Measurements from ENCODE around the gene SHROOM2. TPM values are rescaled to one million over a fixed set of nuclear protein-coding genes. Genes with fewer than 3 reads are reported as not detected.

Gene SHROOM2
- total RNA-seq, 1 donor, result 4.3 TPM

DNA sequence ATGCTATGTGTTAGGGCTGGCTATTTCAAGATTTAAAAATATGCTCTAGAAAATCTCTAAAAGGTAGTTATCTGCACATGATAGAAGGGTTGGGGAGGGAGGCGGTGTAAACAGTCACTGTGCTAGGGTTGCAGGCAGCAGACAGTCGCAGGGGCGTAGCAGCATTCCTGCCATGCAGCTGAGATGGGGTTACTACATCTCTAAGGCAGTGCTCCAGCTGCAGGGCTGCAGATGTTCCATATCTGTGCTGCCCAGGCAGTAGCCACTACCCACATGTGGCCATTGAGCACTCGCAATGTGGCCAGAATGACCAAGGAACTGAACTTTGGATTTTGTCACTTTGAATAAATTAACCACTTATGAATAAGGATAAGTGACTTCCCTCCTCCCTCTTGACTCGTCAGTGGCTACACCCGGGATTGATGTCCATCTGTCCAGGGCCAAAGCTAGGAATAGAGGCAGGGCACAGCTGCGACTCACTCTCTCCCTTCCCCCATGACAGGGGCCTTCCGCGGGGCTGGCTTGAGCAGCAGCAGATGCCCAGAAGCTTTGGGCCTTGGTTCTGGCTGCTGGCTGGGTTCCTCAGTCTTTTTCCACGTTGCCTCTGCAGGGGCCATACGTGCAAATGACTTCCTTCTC, 101.5 kb downstream of the SHROOM2 start:
- DNase-seq (ENCODE audit: low read depth), result no peak
- TF ChIP-seq, protein P1, sequence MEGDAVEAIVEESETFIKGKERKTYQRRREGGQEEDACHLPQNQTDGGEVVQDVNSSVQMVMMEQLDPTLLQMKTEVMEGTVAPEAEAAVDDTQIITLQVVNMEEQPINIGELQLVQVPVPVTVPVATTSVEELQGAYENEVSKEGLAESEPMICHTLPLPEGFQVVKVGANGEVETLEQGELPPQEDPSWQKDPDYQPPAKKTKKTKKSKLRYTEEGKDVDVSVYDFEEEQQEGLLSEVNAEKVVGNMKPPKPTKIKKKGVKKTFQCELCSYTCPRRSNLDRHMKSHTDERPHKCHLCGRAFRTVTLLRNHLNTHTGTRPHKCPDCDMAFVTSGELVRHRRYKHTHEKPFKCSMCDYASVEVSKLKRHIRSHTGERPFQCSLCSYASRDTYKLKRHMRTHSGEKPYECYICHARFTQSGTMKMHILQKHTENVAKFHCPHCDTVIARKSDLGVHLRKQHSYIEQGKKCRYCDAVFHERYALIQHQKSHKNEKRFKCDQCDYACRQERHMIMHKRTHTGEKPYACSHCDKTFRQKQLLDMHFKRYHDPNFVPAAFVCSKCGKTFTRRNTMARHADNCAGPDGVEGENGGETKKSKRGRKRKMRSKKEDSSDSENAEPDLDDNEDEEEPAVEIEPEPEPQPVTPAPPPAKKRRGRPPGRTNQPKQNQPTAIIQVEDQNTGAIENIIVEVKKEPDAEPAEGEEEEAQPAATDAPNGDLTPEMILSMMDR (IDR thresholded peaks at IDR 0.05; ENCODE audit: insufficient read depth, low read depth, low read length), result no peak
- no peak overlapping the region for H3K4me3 ChIP-seq (ENCODE audit: low read depth, low read length)

DNA sequence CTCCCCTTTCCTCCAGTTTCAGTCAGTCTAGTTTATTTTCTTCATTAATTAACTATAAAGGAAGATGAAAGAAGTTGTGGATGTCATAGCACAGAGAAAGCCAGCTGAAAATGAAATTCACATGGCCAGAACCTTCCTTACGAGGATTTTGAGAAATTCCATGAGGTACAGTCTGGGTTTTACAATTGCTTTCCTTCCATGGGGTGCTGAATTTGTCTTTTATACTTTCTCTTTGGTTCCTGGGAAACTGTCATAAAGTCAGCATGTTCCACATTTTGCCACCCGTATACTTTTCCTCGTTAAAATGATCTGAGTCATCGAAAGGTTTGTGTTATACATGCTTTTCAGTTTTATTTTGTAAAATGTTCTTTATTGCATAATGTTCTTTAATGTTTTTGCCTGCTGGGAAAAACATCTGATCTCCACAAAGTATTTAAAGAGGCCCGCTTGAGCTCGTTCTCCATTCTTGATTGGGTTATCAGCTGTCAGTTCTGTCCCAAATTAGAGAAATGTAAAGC, 102.8 kb downstream of the SHROOM2 start:
- no peak overlapping the region for H3K4me3 ChIP-seq (ENCODE audit: low read depth, low read length)
- DNase-seq (ENCODE audit: low read depth), result peak; percentile 77
- TF ChIP-seq, protein P1 (IDR thresholded peaks at IDR 0.05; ENCODE audit: insufficient read depth, low read depth, low read length), result no peak

DNA sequence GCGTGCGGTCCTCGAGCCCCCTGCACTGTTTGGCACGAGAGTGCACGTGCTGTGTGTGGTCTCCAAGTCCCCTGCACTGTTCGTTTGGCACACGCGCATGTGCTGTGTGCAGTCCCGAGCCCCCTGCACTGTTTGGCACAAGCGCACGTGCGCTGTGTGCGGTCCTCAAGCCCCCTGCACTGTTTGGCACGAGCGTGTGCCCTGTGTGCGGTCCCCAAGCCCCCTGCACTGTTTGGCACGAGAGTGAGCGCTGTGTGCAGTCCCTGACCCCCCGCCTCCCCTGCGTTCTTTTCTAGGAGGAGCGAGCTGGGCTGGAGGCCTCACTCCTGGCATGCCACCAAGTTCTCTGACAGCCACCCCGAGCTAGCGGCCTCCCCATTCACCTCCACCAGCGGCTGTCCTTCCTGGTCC, 104.5 kb downstream of the SHROOM2 start:
- no peak for DNase-seq (ENCODE audit: low read depth)
- no peak overlapping the region for H3K4me3 ChIP-seq (ENCODE audit: low read depth, low read length)
- TF ChIP-seq, protein P1 (IDR thresholded peaks at IDR 0.05; ENCODE audit: insufficient read depth, low read depth, low read length), result no peak

DNA sequence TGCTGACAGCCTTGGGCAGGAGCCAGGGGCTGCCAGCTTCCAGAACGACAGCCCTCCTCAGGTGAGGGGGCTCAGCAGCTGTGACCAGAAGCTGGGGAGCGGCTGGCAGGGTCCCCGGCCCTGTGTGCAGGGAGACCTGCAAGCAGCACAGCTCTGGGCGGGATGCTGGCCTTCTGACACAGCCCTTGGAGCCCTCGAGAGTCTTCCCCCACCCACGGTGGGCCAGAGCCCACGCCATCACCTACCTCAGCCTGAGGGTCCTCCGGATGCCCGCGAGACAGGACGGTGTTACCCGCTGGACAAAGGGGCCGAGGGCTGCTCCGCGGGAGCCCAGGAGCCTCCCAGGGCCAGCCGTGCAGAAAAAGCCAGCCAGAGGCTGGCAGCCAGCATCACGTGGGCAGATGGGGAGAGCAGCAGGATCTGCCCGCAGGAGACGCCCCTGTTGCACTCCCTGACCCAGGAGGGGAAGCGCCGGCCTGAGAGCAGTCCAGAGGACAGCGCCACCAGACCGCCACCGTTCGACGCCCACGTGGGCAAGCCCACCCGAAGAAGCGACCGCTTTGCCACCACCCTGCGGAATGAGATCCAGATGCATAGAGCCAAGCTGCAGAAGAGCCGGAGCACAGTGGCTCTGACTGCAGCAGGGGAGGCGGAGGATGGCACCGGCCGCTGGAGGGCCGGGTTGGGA, 109.1 kb downstream of the SHROOM2 start:
- TF ChIP-seq, protein P1 (IDR thresholded peaks at IDR 0.05; ENCODE audit: insufficient read depth, low read depth, low read length), result no peak
- DNase-seq (ENCODE audit: low read depth), result no peak
- H3K4me3 ChIP-seq (ENCODE audit: low read depth, low read length), result no peak overlapping the region

DNA sequence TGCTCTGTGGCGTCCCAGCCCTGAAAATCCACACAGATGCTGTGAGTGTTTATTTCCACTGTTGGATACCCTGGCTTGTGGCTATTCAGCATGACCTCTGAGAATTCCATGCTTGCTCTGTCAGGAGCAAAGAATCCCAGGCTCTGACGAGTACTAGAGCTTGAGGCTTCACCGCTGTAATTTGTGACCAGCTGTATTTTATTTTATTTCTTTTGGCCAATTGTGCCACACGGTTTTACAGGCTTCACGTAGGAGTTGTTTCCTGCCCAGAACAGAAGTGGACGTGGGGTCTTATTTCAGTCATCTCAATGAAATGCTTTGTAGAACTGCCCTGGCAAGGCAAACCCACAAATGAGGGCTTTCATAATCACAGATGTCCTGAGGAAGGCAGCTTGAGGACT, 111.5 kb downstream of the SHROOM2 start:
- no peak overlapping the region for H3K4me3 ChIP-seq (ENCODE audit: low read depth, low read length)
- DNase-seq (ENCODE audit: low read depth), result peak; percentile 93
- TF ChIP-seq, protein P1 (IDR thresholded peaks at IDR 0.05; ENCODE audit: insufficient read depth, low read depth, low read length), result no peak

DNA sequence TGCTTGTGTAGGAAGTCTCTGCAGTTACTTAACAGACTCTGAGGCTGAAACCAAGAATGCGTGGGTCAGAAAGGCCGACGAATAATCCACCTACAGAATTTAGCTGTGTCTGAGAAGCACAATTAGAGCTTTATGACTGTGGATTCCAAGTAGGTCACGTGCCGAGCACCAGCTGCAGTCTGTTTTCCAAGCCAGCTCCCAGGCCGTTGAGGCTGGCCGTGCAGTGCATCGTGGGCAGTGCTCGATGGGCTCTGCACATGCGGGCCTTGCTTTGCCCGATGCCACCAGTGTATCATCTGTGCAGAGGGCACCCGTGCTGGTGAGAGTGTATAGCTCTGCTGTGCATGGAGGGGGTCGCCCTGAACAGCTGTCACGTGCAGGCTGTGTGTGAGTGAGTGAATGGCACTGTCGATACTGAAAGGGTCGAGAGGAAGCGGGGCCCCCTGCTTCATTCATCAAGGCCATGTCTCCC, 113.4 kb downstream of the SHROOM2 start:
- peak; percentile 85 for DNase-seq (ENCODE audit: low read depth)
- TF ChIP-seq, protein P1 (IDR thresholded peaks at IDR 0.05; ENCODE audit: insufficient read depth, low read depth, low read length), result no peak
- H3K4me3 ChIP-seq (ENCODE audit: low read depth, low read length), result no peak overlapping the region
